Aorta (tissue), 5 donors: Measurements from ENCODE around the gene SPDYE4. TPM values are rescaled to one million over a fixed set of nuclear protein-coding genes. Genes with fewer than 3 reads are reported as not detected.

ENCODE experiments used
- ATAC-seq: fragments of 200-7000 bp; cut with Tn5 transposase; one replicate; pipeline ENCODE4 v1.9.1; 2022; ENCODE audit warnings: moderate library complexity; ENCODE audit not compliant: low FRiP score
- DNase-seq, 2 donors: peaks; one replicate each; pipeline ENCODE4 v3.0.0-alpha.2; 2020
- H3K27ac ChIP-seq, 2 donors: one replicate each; pipeline ENCODE4 v1.5.1; 2013; ENCODE audit warnings: low read length in 2 of 2, mild to moderate bottlenecking in 2 of 2, moderate library complexity in 2 of 2, control low read depth in 1 of 2, inconsistent platforms in 1 of 2, low read depth in 1 of 2
- H3K27me3 ChIP-seq, 2 donors: one replicate each; pipeline ENCODE4 v1.6.1; 2013; ENCODE audit warnings: control low read depth in 1 of 2, low read length in 1 of 2, mild to moderate bottlenecking in 1 of 2, moderate library complexity in 1 of 2; ENCODE audit not compliant: insufficient read depth in 2 of 2, control insufficient read depth in 1 of 2
- H3K36me3 ChIP-seq, 2 donors: one replicate each; pipeline ENCODE4 v1.6.1; 2013; ENCODE audit warnings: control low read depth in 1 of 2, low read length in 1 of 2, mild to moderate bottlenecking in 1 of 2; ENCODE audit not compliant: insufficient read depth in 2 of 2, control insufficient read depth in 1 of 2
- H3K4me1 ChIP-seq, 2 donors: one replicate each; pipeline ENCODE4 v1.6.1; 2013; ENCODE audit warnings: low read length in 2 of 2, control low read depth in 1 of 2, mild to moderate bottlenecking in 1 of 2, moderate library complexity in 1 of 2; ENCODE audit not compliant: insufficient read depth in 2 of 2, control insufficient read depth in 1 of 2
- H3K4me3 ChIP-seq, 2 donors: one replicate each; pipeline ENCODE4 v1.5.1; 2013; ENCODE audit warnings: low read length in 2 of 2, control low read depth in 1 of 2, mild to moderate bottlenecking in 1 of 2
- H3K9me3 ChIP-seq: one replicate; pipeline ENCODE4 v1.6.1; 2013; ENCODE audit warnings: mild to moderate bottlenecking, low read length; ENCODE audit not compliant: control insufficient read depth
- WGBS, 2 donors: extraction: QIAGEN DNeasy Blood & Tissue Kit; methylation state at CpG; one replicate each; pipeline ENCODE4 v1.1.7; 2013; 5-methylcytosine and 5-hydroxymethylcytosine counted together
- intact Hi-C, 2 donors: fragments of 100-400 bp; cut with DNase I; formaldehyde crosslinking; loops; one replicate each; pipeline versions ENCODE4 v1.14.2 to v1.15.0; 2022
- polyA plus RNA-seq, 2 donors: library from polyadenylated mRNA; stranded (reverse); fragments of 200-250 nt; gene quantifications; one replicate each; pipeline ENCODE4 v1.2.3, GENCODE V29; 2013
- total RNA-seq, 2 donors: library from RNA; stranded (reverse); fragmentation: NEBNext Ultra II Directional; extraction: Animal tissue kit (Norgen Biotek cat#: 25700); gene quantifications; one replicate each; pipeline ENCODE4 v1.2.1, GENCODE V29; 2021
- donor health status: healthy with polysubstance abuse.
- donor health status: Bipolar disorder and iron deficiency.
- donor health status: DM: no; HTN: no; CAD: no.
- donor health status: DM: no; HTN: no; CAD: no.
- donor health status: DM: yes; HTN: yes; CAD: no.

The SPDYE4 gene
- total and polyA plus RNA-seq, 4 donors: not detected

DNA sequence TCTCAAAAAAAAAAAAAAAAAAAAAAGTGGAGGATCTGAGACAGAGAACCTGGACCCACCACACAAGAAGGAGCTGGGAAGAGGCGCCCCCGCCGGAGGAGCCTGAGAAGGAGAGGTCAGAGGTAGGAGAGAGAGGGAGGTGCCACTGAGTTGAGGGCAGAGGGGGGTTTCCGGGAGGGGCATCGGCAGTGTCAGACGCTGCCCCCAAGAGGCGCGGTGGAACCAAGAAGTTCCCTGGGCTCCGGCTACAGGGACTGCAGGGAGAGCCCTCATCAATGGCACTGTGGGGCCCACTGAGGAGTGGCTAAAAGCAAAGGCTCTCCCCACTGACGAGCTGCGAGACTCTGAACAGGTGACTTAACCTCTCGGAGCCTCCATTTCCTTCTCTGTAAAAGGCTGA is 17.9 kb downstream of the SPDYE4 start:
- WGBS, 2 donors: 78 to 83% methylated on average over 12 of the region's 12 CpGs
- H3K9me3 ChIP-seq: no peaks in the 10 kb centered on the region
- no peaks in the 10 kb centered on the region for H3K36me3 ChIP-seq
- no peaks in the 10 kb centered on the region for H3K4me1 ChIP-seq
- intact Hi-C loops: loop anchor here in 1 of 2 donors (5.0 kb wide), 2 partner anchors 33 to 123 kb away; no protein-coding TSS in a partner anchor
- H3K4me3 ChIP-seq: no peak overlapping the region
- no peak overlapping the region for H3K27ac ChIP-seq
- DNase-seq (no peak), ATAC-seq (no peak)
- H3K27me3 ChIP-seq: no peaks in the 10 kb centered on the region

DNA sequence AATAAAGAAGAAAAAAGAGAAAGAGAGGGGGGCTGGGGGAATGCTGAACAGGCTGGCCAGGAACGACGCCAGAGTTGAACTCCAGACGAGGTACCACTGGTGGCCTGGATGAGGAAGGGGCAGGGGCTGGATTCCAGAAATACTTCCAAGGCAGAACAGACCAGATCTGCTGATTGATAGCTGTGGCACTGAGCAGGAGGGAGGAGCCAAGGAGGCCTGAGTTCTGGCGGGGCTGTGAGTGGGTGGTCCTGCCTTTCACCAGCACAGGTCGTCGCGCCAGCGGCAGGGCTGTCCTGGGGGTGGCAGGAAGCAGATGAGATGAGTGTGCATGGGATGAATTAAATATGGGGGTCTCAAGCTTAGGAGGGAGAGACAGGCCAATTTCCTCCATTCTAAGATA is 19.2 kb downstream of the SPDYE4 start:
- Histone ChIP-seq H3K4me3 (no peak overlapping the region), H3K27me3 (no peaks in the 10 kb centered on the region), H3K4me1 (no peaks in the 10 kb centered on the region), H3K9me3 (no peaks in the 10 kb centered on the region), H3K36me3 (no peaks in the 10 kb centered on the region), H3K27ac (no peak overlapping the region)
- intact Hi-C loops: no loop called here
- ATAC-seq: no peak
- no peak for DNase-seq
- 32 to 38% methylated on average over 8 of the region's 8 CpGs for WGBS, 2 donors

DNA sequence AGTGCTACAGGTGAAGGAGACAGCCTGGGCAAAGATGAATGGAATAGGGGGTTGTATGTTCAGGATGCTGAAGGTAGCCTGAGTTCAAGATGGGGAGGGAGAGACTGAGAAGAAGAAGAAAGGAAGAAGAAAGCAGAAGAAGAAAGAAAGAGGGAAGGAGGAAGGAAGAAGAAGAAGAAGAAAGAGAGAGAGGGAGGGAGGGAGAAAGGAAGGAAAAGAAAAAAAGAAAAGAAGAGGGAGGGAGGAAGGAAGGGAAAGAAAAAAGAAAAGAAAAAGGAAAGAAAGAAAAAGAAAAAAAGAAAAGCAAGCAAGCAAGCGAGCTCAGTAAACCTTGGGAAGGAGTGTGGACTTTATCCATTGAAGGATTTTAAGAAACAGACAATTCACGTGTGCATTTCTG is 21.6 kb downstream of the SPDYE4 start:
- Histone ChIP-seq H3K27ac (no peak overlapping the region), H3K9me3 (no peaks in the 10 kb centered on the region), H3K4me3 (no peak overlapping the region), H3K36me3 (no peaks in the 10 kb centered on the region), H3K27me3 (no peaks in the 10 kb centered on the region), H3K4me1 (no peaks in the 10 kb centered on the region)
- WGBS, 2 donors: 40 to 44% methylated on average over 2 of the region's 2 CpGs
- DNase-seq (no peak), ATAC-seq (no peak)
- intact Hi-C loops: no loop called here

DNA sequence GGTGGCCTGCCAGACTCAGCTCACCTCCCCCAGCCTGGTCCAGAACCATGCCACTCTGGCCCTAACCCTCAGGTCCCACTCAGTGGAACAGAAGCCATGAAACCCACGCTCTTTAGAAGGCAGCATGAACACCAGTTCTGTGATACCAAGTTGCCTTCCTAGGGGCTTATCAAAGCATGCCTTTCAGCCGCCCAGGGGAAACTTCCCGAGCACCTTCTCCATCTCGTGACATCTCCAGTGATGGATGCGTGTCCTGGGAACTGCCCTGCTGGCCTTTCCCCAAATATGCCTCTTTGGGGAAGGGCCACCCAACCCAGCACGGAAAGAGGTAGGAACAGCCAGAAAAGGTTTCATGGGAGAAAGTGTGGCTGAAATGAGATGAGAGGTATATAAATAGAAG is 22.0 kb downstream of the SPDYE4 start:
- WGBS, 2 donors: 30 to 47% methylated on average over 6 of the region's 6 CpGs
- no peak overlapping the region for H3K4me3 ChIP-seq
- no peaks in the 10 kb centered on the region for H3K36me3 ChIP-seq
- no peaks in the 10 kb centered on the region for H3K4me1 ChIP-seq
- DNase-seq (no peak), ATAC-seq (no peak)
- intact Hi-C loops: no loop called here
- no peaks in the 10 kb centered on the region for H3K9me3 ChIP-seq
- no peak overlapping the region for H3K27ac ChIP-seq
- H3K27me3 ChIP-seq: no peaks in the 10 kb centered on the region

DNA sequence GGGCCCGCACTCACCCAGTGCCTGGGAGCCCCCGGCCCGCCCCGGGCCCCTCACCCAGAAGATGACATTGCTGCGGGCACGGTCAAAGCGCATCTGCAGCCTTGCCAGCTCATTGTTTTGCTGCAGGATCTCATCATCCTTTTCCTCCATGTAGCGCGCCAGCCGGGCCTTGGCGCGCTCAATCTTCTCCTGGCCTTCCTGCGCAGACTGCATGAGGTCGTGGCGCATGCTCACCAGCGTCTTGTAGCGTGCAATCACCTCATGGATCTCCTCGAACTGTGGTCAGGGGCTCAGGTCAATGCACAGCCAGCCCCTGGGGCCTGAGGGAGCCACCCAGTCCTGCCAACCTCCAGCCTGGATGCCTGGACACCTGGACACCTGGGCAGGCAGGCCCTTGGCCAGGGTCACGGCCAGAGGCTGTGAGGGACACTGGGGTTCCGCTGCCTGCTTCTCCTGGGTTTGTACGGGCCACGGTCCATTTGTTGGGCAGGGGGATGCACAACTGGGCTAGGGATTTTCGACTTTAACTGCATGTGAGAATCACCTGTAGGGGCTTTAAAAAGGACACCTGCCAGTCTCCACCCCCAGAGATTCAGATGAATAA is 22.9 kb downstream of the SPDYE4 start:
- Histone ChIP-seq H3K4me3 (no peak overlapping the region), H3K27me3 (no peaks in the 10 kb centered on the region), H3K9me3 (no peaks in the 10 kb centered on the region), H3K27ac (no peak overlapping the region), H3K36me3 (no peaks in the 10 kb centered on the region), H3K4me1 (no peaks in the 10 kb centered on the region)
- DNase-seq (no peak), ATAC-seq (no peak)
- intact Hi-C loops: no loop called here
- WGBS, 2 donors: 94 to 95% methylated on average over 23 of the region's 23 CpGs

DNA sequence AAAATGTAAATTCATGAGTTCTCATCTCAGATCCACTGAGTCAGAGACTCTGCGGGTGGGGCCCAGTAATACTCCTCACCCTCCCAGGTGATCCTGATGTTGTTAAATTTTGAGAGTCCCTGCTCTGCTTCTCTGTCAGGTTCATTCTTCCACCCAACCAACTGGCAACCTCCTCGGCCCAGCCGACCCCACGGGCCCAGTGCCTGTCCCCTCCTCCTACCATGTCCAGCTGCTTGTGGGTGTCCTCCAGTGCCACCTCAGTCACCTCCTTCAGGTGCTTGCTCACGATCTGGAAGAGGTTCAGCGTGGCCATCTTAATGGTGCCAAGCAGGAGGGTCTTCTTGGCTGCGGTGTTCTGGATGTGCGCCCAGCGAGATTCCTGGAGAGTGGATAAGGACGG is 23.5 kb downstream of the SPDYE4 start:
- no peak overlapping the region for H3K27ac ChIP-seq
- 90 to 92% methylated on average over 10 of the region's 10 CpGs for WGBS, 2 donors
- H3K4me1 ChIP-seq: no peaks in the 10 kb centered on the region
- ATAC-seq: no peak
- H3K36me3 ChIP-seq: no peaks in the 10 kb centered on the region
- no peaks in the 10 kb centered on the region for H3K27me3 ChIP-seq
- no peak for DNase-seq
- intact Hi-C loops: no loop called here
- H3K9me3 ChIP-seq: no peaks in the 10 kb centered on the region
- no peak overlapping the region for H3K4me3 ChIP-seq

DNA sequence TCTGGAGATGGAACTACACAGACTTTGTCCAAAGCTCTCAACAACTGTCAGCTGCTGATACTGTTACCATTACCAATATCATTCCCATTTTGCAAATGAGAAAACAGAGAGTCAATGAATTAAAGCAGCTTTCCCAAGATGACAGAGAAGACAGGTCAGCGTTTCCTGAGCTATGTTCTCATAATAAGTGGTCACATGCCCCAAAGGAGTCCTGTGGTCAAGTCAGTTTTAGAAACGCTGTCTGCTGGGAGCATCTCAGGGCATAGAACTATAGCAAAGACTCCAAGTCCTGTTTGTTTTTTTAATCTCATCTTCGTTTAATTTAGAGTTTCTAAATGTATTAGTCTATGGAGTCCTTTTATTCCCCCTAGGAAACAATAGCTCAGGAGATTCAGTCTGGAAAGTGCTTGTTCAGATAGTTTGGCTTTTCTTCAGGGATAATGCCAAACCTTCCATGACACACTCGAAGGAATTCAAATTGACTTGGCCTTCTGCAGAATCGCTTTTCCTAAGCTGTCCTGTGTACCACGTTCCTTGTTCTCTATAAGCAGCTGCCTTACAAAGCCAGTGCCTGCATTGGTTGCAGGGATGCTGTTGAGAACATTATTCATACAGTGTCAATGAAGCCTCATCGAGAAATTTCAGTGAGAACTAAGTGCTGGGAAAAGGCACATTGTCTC is 25.8 kb downstream of the SPDYE4 start:
- Histone ChIP-seq H3K27me3 (no peaks in the 10 kb centered on the region), H3K4me1 (no peaks in the 10 kb centered on the region), H3K36me3 (no peaks in the 10 kb centered on the region), H3K4me3 (no peak overlapping the region), H3K27ac (peak overlapping the region; percentile 49), H3K9me3 (no peaks in the 10 kb centered on the region)
- ATAC-seq: no peak
- DNase-seq: no peak
- intact Hi-C loops: no loop called here
- 7 to 10% methylated on average over 7 of the region's 7 CpGs for WGBS, 2 donors

DNA sequence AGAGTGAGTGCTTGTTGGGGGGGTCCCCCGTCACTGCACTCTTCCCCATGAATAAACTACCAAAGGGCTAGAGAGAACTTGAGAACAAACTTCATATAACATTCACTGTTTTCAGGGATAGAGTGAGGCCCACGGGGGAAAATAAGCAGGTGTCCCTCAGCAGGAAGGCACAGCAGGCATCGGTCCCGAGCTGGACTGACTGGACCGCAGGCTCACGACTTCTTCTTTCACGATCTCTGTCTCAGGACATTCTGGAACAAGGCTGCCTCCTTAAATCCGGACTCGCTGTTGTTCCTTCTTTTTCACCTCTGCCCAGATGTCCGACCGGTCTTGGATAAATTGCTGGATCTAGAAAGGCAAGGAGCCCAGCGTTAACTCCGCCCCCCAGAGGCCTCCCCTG is 28.5 kb downstream of the SPDYE4 start:
- no peak overlapping the region for H3K27ac ChIP-seq
- WGBS, 2 donors: 92% methylated on average over 13 of the region's 13 CpGs
- intact Hi-C loops: no loop called here
- H3K4me3 ChIP-seq: no peak overlapping the region
- DNase-seq: no peak
- no peaks in the 10 kb centered on the region for H3K36me3 ChIP-seq
- no peaks in the 10 kb centered on the region for H3K4me1 ChIP-seq
- ATAC-seq: no peak
- H3K27me3 ChIP-seq: no peaks in the 10 kb centered on the region
- H3K9me3 ChIP-seq: no peaks in the 10 kb centered on the region

DNA sequence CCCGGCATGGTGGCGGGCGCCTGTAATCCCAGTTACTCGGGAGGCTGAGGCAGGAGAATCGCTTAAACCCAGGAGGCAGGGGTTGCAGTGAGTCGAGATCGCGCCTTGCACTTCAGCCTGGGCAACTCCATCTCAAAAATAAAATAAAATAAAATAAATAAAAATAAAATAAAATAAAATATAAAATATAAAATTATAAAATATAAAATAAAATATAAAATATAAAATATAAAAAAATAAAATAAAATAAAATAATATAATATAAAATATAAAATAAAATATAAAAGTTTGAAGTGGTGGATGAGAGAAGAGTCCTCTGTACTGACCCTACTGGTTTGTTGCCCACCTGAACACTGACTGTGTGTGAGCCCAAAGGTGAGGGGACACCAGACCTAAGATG is 28.9 kb downstream of the SPDYE4 start:
- intact Hi-C loops: no loop called here
- Histone ChIP-seq H3K27me3 (no peaks in the 10 kb centered on the region), H3K4me1 (no peaks in the 10 kb centered on the region), H3K4me3 (no peak overlapping the region), H3K9me3 (no peaks in the 10 kb centered on the region), H3K27ac (no peak overlapping the region), H3K36me3 (no peaks in the 10 kb centered on the region)
- 85 to 90% methylated on average over 8 of the region's 8 CpGs for WGBS, 2 donors
- DNase-seq (no peak), ATAC-seq (no peak)
